Kidney (tissue), 14 donors: ENCODE measurements around the gene IGF2BP1. TPM values are rescaled to one million over a fixed set of nuclear protein-coding genes. Genes with fewer than 3 reads are reported as not detected.

ENCODE experiments used
- DNase-seq, 5 donors: peaks; one replicate each; pipeline ENCODE4 v3.0.0-alpha.2; 2013 to 2020
- FAIRE-seq: peaks from 2 replicates; lab custom pipeline; 2012; peaks lifted over from hg19 to GRCh38; lab: Jason Lieb, UNC
- H3K27ac ChIP-seq, 2 donors: one replicate each; pipeline ENCODE4 v1.7.0; 2013; ENCODE audit warnings: low read depth in 2 of 2, low read length in 2 of 2, inconsistent platforms in 1 of 2
- H3K27me3 ChIP-seq: one replicate; pipeline ENCODE4 v1.7.1; 2013; ENCODE audit warnings: low read length, inconsistent platforms; ENCODE audit not compliant: control insufficient read depth, insufficient read depth
- H3K36me3 ChIP-seq, 3 donors: one replicate each; pipeline versions ENCODE4 v1.7.0 to v1.7.1; 2013; ENCODE audit warnings: low read length in 3 of 3, control low read depth in 1 of 3, inconsistent platforms in 1 of 3; ENCODE audit not compliant: insufficient read depth in 3 of 3, control insufficient read depth in 2 of 3
- H3K4me1 ChIP-seq, 3 donors: one replicate each; pipeline versions ENCODE4 v1.7.0 to v1.7.1; 2013; ENCODE audit warnings: low read length in 3 of 3, inconsistent platforms in 1 of 3, low read depth in 1 of 3; ENCODE audit not compliant: control insufficient read depth in 2 of 3, insufficient read depth in 2 of 3
- H3K4me3 ChIP-seq, 3 donors: one replicate each; pipeline versions ENCODE4 v1.7.0 to v1.8.1; 2013; ENCODE audit warnings: low read length in 3 of 3, control low read depth in 1 of 3, inconsistent platforms in 1 of 3
- H3K9ac ChIP-seq, 3 donors: one replicate each; pipeline versions ENCODE4 v1.7.0 to v1.7.1; 2013; ENCODE audit warnings: low read length in 3 of 3, control low read depth in 1 of 3, inconsistent platforms in 1 of 3
- H3K9me3 ChIP-seq, 3 donors: one replicate each; pipeline versions ENCODE4 v1.7.0 to v1.7.1; 2013; ENCODE audit warnings: low read length in 3 of 3, control low read depth in 1 of 3, inconsistent platforms in 1 of 3; ENCODE audit not compliant: control insufficient read depth in 2 of 3, insufficient read depth in 1 of 3
- CTCF ChIP-seq: IDR thresholded peaks from 3 replicates; pipeline ENCODE4 v1.5.1; 2012; ENCODE audit warnings: mild to moderate bottlenecking, moderate library complexity, borderline replicate concordance; ENCODE audit not compliant: insufficient read depth; ENCODE audit errors: extremely low read depth
- intact Hi-C: fragments of 100-400 bp; cut with DNase I; formaldehyde crosslinking; loops from one replicate; pipeline ENCODE4 v1.11.1; 2022
- polyA plus RNA-seq: library from polyadenylated mRNA; stranded (reverse); fragments of 350-450 nt; fragmentation: Illumina TruSeq; extraction: RNeasy Lipid Tissue Mini Kit (QIAGEN cat#74804); gene quantifications from one replicate; pipeline ENCODE4 v1.2.3, GENCODE V29; 2014; ENCODE audit warnings: low read depth, low replicate concordance; ENCODE audit not compliant: insufficient read depth
- total RNA-seq: library from RNA; stranded (reverse); fragmentation: NEBNext Ultra II Directional; extraction: Animal tissue kit (Norgen Biotek cat#: 25700); gene quantifications from one replicate; pipeline ENCODE4 v1.2.1, GENCODE V29; 2021
- donor health status: control.
- donor health status: control.
- donor health status: control.
- donor health status: control.
- donor health status: control.
- donor health status: DM: yes; HTN: yes; CAD: no.
- donor health status: Normal renal cell carcinoma (clear cell type).

IGF2BP1 gene
- total and polyA plus RNA-seq, 2 donors from 2014 or later, result 1.3 to 1.5 TPM

- H3K36me3 ChIP-seq, result no peaks in the 10 kb centered on the region
- H3K9me3 ChIP-seq, result no peaks in the 10 kb centered on the region
- H3K27ac ChIP-seq, result no peak overlapping the region
- no peak overlapping the region for H3K4me3 ChIP-seq
- no peaks in the 10 kb centered on the region for H3K4me1 ChIP-seq
- no peaks in the 10 kb centered on the region for H3K27me3 ChIP-seq
- intact Hi-C loops, result no loop called here
- DNase-seq (peak in 3 of 5 donors; percentile 22 to 43 (median 34)), FAIRE-seq (no peak)
- peak; percentile 12 for TF ChIP-seq CTCF
- H3K9ac ChIP-seq, result no peak overlapping the region
Measured at GRCh38 chr17:48954300-48954755, 42.9 kb upstream of the IGF2BP1 start.

GRCh38 chr17:48960834-48961515 is 36.2 kb upstream of the IGF2BP1 start:
- FAIRE-seq (no peak), DNase-seq (no peak)
- intact Hi-C loops, result no loop called here
- no peak for TF ChIP-seq CTCF
- Histone ChIP-seq H3K4me3 (no peak overlapping the region), H3K9me3 (no peaks in the 10 kb centered on the region), H3K4me1 (no peaks in the 10 kb centered on the region), H3K27ac (no peak overlapping the region), H3K36me3 (no peaks in the 10 kb centered on the region), H3K27me3 (no peaks in the 10 kb centered on the region), H3K9ac (no peak overlapping the region)

- no peak for TF ChIP-seq CTCF
- no peak for FAIRE-seq
Measured at GRCh38 chr17:48961516-48962233, 35.5 kb upstream of the IGF2BP1 start.

More at GRCh38 chr17:48961516-48962233, 35.5 kb upstream of the IGF2BP1 start:
- H3K4me3 ChIP-seq, result no peak overlapping the region
- peak in 2 of 5 donors; percentile 37 to 40 for DNase-seq
- H3K9ac ChIP-seq, result no peak overlapping the region
- H3K27me3 ChIP-seq, result no peaks in the 10 kb centered on the region
- intact Hi-C loops, result no loop called here
- H3K36me3 ChIP-seq, result no peaks in the 10 kb centered on the region
- H3K27ac ChIP-seq, result no peak overlapping the region
- H3K4me1 ChIP-seq, result no peaks in the 10 kb centered on the region
- H3K9me3 ChIP-seq, result no peaks in the 10 kb centered on the region
